IMR-90 (cell line): Measurements from ENCODE around the gene BSCL2. TPM values are rescaled to one million over a fixed set of nuclear protein-coding genes. Genes with fewer than 3 reads are reported as not detected.

Source experiments
- ATAC-seq: fragments of 200-7000 bp; cut with Tn5 transposase; 2 replicates; pipeline ENCODE4 v1.9.1; 2020; ENCODE audit warnings: low read depth, mild to moderate bottlenecking, moderate library complexity
- BruUV-seq: library from RNA; stranded (reverse); fragments of 400-500 nt; replicated peaks from 2 replicates; lab custom pipeline; 2021; lab: Mats Ljungman, UMichigan
- CTCF ChIA-PET: fragments of 300-600 bp; formaldehyde crosslinking; extraction: SDS; loops from one replicate; lab custom pipeline; 2021; ENCODE audit warnings: antibody characterized with exemption; lab: Yijun Ruan, JAX
- POLR2A ChIA-PET: fragments of 300-600 bp; sonication (Branson Sonifier 250); formaldehyde crosslinking; loops from one replicate; lab custom pipeline; 2022; ENCODE audit warnings: antibody characterized with exemption; ENCODE audit not compliant: unreplicated experiment; lab: Charles Lee
- DNase-seq: peaks from one replicate; pipeline ENCODE4 v3.0.0; 2013
- H2AFZ ChIP-seq: replicated peaks from 2 replicates; pipeline ENCODE3; 2013; ENCODE audit warnings: low read length, mild to moderate bottlenecking; ENCODE audit not compliant: poor library complexity
- H2AK5ac ChIP-seq: 2 replicates; pipeline ENCODE4 v1.6.1; 2013; ENCODE audit warnings: low read depth, low read length, inconsistent platforms
- H2AK9ac ChIP-seq: replicated peaks from 2 replicates; pipeline ENCODE3; 2013; ENCODE audit warnings: mild to moderate bottlenecking, low read depth, low read length, moderate library complexity; ENCODE audit not compliant: poor library complexity
- H2BK120ac ChIP-seq: 2 replicates; pipeline ENCODE4 v1.6.1; 2013; ENCODE audit warnings: low read depth, low read length, inconsistent platforms
- H2BK15ac ChIP-seq: 3 replicates; pipeline ENCODE4 v1.6.1; 2013; ENCODE audit warnings: low read depth, low read length, inconsistent platforms
- H2BK20ac ChIP-seq: 2 replicates; pipeline ENCODE4 v1.6.1; 2013; ENCODE audit warnings: low read depth, mild to moderate bottlenecking, inconsistent platforms, low read length, moderate library complexity
- H2BK5ac ChIP-seq: 2 replicates; pipeline ENCODE4 v1.6.1; 2013; ENCODE audit warnings: mild to moderate bottlenecking, low read depth, low read length, inconsistent platforms; ENCODE audit not compliant: poor library complexity, severe bottlenecking
- H3K14ac ChIP-seq: replicated peaks from 2 replicates; pipeline ENCODE4 v1.6.1; 2013; ENCODE audit warnings: low read depth, low read length, inconsistent platforms
- H3K18ac ChIP-seq: 2 replicates; pipeline ENCODE4 v1.6.1; 2013; ENCODE audit warnings: low read depth, low read length, control low read depth
- H3K23ac ChIP-seq: 2 replicates; pipeline ENCODE4 v1.6.1; 2013; ENCODE audit warnings: low read depth, low read length, inconsistent platforms
- H3K27ac ChIP-seq: 2 replicates; pipeline ENCODE4 v1.5.1; 2013; ENCODE audit warnings: mild to moderate bottlenecking, control low read depth, low read length; ENCODE audit not compliant: insufficient read depth
- H3K27me3 ChIP-seq: 2 replicates; pipeline ENCODE4 v1.6.1; 2013; ENCODE audit warnings: low read length; ENCODE audit not compliant: control insufficient read depth, insufficient read depth
- H3K36me3 ChIP-seq: 2 replicates; pipeline ENCODE4 v1.6.1; 2013; ENCODE audit warnings: low read length, mixed read lengths; ENCODE audit not compliant: control insufficient read depth, insufficient read depth
- H3K4ac ChIP-seq: 2 replicates; pipeline ENCODE4 v1.6.1; 2013; ENCODE audit warnings: low read depth, low read length, inconsistent platforms
- H3K4me1 ChIP-seq: 2 replicates; pipeline ENCODE4 v1.6.1; 2013; ENCODE audit warnings: low read length, mixed read lengths; ENCODE audit not compliant: control insufficient read depth, insufficient read depth
- H3K4me2 ChIP-seq: 2 replicates; pipeline ENCODE4 v1.6.1; 2013; ENCODE audit warnings: low read depth, mild to moderate bottlenecking, control low read depth, low read length, moderate library complexity
- H3K4me3 ChIP-seq: 2 replicates; pipeline ENCODE4 v1.5.1; 2013; ENCODE audit warnings: low read depth, mild to moderate bottlenecking, control low read depth, low read length, moderate library complexity; ENCODE audit not compliant: insufficient read depth
- H3K56ac ChIP-seq: 2 replicates; pipeline ENCODE4 v1.6.1; 2013; ENCODE audit warnings: low read length, inconsistent platforms; ENCODE audit not compliant: insufficient read depth; ENCODE audit errors: extremely low read depth
- H3K79me1 ChIP-seq, 2 experiments: 2 replicates each; pipeline ENCODE4 v1.6.1; 2013; ENCODE audit warnings: low read length in 2 of 2, inconsistent platforms in 1 of 2, low read depth in 1 of 2
- H3K9ac ChIP-seq: 2 replicates; pipeline ENCODE4 v1.6.1; 2013; ENCODE audit warnings: low read depth, low read length, control low read depth
- H3K9me1 ChIP-seq: 2 replicates; pipeline ENCODE4 v1.6.1; 2013; ENCODE audit warnings: low read length, inconsistent platforms; ENCODE audit not compliant: insufficient read depth
- H3K9me3 ChIP-seq: 2 replicates; pipeline ENCODE4 v1.6.1; 2013; ENCODE audit warnings: low read length; ENCODE audit not compliant: control insufficient read depth, insufficient read depth
- H4K20me1 ChIP-seq: 2 replicates; pipeline ENCODE4 v1.6.1; 2013; ENCODE audit warnings: low read length, inconsistent platforms; ENCODE audit not compliant: insufficient read depth
- H4K5ac ChIP-seq: 2 replicates; pipeline ENCODE4 v1.6.1; 2013; ENCODE audit warnings: mild to moderate bottlenecking, low read depth, low read length, control low read depth
- H4K8ac ChIP-seq, 2 experiments: 2 replicates each; pipeline ENCODE4 v1.6.1; 2013; ENCODE audit warnings: low read depth in 2 of 2, low read length in 2 of 2, control low read depth in 1 of 2, inconsistent platforms in 1 of 2
- H4K91ac ChIP-seq: 2 replicates; pipeline ENCODE4 v1.6.1; 2013; ENCODE audit warnings: low read depth, low read length, inconsistent platforms; ENCODE audit not compliant: insufficient read depth
- CHD1 ChIP-seq: IDR thresholded peaks from 2 replicates; pipeline ENCODE4 v1.6.1; 2012; ENCODE audit warnings: low read depth, low read length, improper control_type of control experiment
- MAFK ChIP-seq: IDR thresholded peaks from 2 replicates; pipeline ENCODE4 v1.6.1; 2012; ENCODE audit warnings: low read depth, low read length, improper control_type of control experiment
- MAZ ChIP-seq: IDR thresholded peaks from 2 replicates; pipeline ENCODE4 v1.6.1; 2012; ENCODE audit warnings: low read depth, mild to moderate bottlenecking, low read length, improper control_type of control experiment, moderate library complexity, borderline replicate concordance
- MXI1 ChIP-seq: IDR thresholded peaks from 2 replicates; pipeline ENCODE4 v1.6.1; 2012; ENCODE audit warnings: low read depth, mild to moderate bottlenecking, low read length, moderate library complexity, borderline replicate concordance
- RCOR1 ChIP-seq: IDR thresholded peaks from 2 replicates; pipeline ENCODE4 v1.6.1; 2012; ENCODE audit warnings: mild to moderate bottlenecking, low read length, improper control_type of control experiment; ENCODE audit not compliant: insufficient replicate concordance
- RFX5 ChIP-seq: IDR thresholded peaks from 2 replicates; pipeline ENCODE4 v1.8.0; 2012; ENCODE audit warnings: low read depth, mild to moderate bottlenecking, low read length, moderate library complexity
- SMC3 ChIP-seq: fragments of 150-350 bp; IDR thresholded peaks from 2 replicates; pipeline ENCODE4 v1.6.1; 2016; ENCODE audit warnings: low read depth, mild to moderate bottlenecking, antibody characterized with exemption, low read length, moderate library complexity
- WGBS, 2 experiments: methylation state at CpG; one replicate each; pipeline versions ENCODE4 v1.1.5 to v1.1.7; 2013; ENCODE audit warnings: missing lambda C conversion rate in 2 of 2; ENCODE audit not compliant: insufficient read length in 1 of 2; ENCODE audit errors: extremely low coverage in 2 of 2; 5-methylcytosine and 5-hydroxymethylcytosine counted together
- dilution Hi-C: fragments of 300-500 bp; cut with HindIII; formaldehyde crosslinking; loops from one replicate; pipeline ENCODE4 v1.14.3; 2018; ENCODE audit warnings: low sequenced_read_pairs; ENCODE audit not compliant: unreplicated experiment
- in situ Hi-C: fragments of 300-500 bp; cut with MboI; formaldehyde crosslinking; loops from 3 replicates; pipeline ENCODE4 v1.14.3; 2019; ENCODE audit warnings: low sequenced_read_pairs, inconsistent platforms, mixed read lengths
- intact Hi-C: fragments of 100-400 bp; cut with micrococcal nuclease; formaldehyde crosslinking; loops from 2 replicates; pipeline ENCODE4 v1.10.0; 2022
- polyA plus RNA-seq, 3 experiments: library from polyadenylated mRNA; depleted of rRNA; stranded (reverse); fragments of >200 nt; gene quantifications; 2 replicates each; pipeline ENCODE4 v1.2.3, GENCODE V29; 2012; ENCODE audit warnings: low replicate concordance in 1 of 3
- total RNA-seq: library from RNA; depleted of rRNA; stranded (reverse); fragments of >200 nt; gene quantifications from 2 replicates; pipeline ENCODE4 v1.2.3, GENCODE V29; 2012
- TF ChIP-seq, protein P1 (sequence below): conservative IDR thresholded peaks from 2 replicates; pipeline ENCODE4 v1.5.1; 2012; ENCODE audit warnings: mild to moderate bottlenecking, low read depth, low read length, improper control_type of control experiment
- TF ChIP-seq, protein P2 (sequence below): fragments of 150-350 bp; IDR thresholded peaks from 2 replicates; pipeline ENCODE4 v1.6.1; 2017; ENCODE audit warnings: mild to moderate bottlenecking, antibody characterized with exemption, low read length, low read depth

The BSCL2 gene
- total and polyA plus RNA-seq, 2 of the 4 experiments (the other 2 are of a cell fraction), result 26.2 to 47.1 TPM

DNA sequence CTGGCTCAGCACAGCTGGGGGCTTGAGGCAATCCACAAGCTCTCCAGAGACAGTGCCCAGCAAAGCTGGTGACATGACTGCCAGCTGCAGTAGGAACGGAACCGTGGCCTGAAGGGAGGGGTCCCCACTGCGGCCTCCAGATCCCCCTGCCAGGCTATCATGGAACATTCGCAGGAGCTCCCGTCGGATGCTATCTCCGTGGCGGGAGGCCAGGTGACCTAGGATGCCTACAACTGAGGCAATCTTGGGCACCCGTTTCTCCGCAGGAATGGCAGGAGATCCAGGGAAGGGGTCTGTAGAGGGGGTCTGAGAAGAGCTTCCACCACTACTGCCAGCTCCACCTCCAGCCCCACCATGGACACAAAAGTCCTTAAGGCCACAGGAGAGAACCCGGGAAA, 58.3 kb downstream of the BSCL2 start:
- Histone ChIP-seq H3K4me3 (no peak overlapping the region), H4K8ac (no peak overlapping the region), H3K23ac (no peak overlapping the region), H3K9me1 (0 out of 2 replicates have a peak, but pooled peaks cover 6% of the 10 kb centered on the region), H3K9ac (no peak overlapping the region), H2AK5ac (no peak overlapping the region), H3K27ac (no peak overlapping the region), H3K79me1 (peaks cover 6 to 57% of the 10 kb centered on the region in 2 experiments), H3K4me2 (no peak overlapping the region), H3K56ac (no peak overlapping the region), H2BK120ac (no peak overlapping the region), H3K9me3 (no peaks in the 10 kb centered on the region), H3K18ac (no peak overlapping the region), H3K27me3 (no peaks in the 10 kb centered on the region), H4K91ac (no peak overlapping the region), H2BK5ac (no peak overlapping the region), H2AFZ (no peak overlapping the region), H2BK15ac (no peak overlapping the region), H4K20me1 (peaks cover 17% of the 10 kb centered on the region), H3K4me1 (peaks cover 8% of the 10 kb centered on the region), H3K14ac (no peak overlapping the region), H2BK20ac (no peak overlapping the region), H3K4ac (no peak overlapping the region), H4K5ac (no peak overlapping the region), H2AK9ac (no peak overlapping the region), H3K36me3 (peaks cover 32% of the 10 kb centered on the region)
- ChIA-PET POLR2A (interaction anchor here (1.3 kb wide), 1 partner anchor 17 kb away, joined by 5 read pairs; the partner anchor contains the start of gene CSKMT), CTCF (no interaction called here)
- intact Hi-C loops, result no loop called here
- 84% methylated on average over 9 of the region's 11 CpGs; no CpG with 5 or more reads in 1 of the 2 experiments for WGBS, 2 experiments
- TF ChIP-seq CHD1 (no peak), RFX5 (no peak), MAZ (no peak), MAFK (no peak), MXI1 (no peak), RCOR1 (no peak), SMC3 (no peak)
- TF ChIP-seq, protein P1, sequence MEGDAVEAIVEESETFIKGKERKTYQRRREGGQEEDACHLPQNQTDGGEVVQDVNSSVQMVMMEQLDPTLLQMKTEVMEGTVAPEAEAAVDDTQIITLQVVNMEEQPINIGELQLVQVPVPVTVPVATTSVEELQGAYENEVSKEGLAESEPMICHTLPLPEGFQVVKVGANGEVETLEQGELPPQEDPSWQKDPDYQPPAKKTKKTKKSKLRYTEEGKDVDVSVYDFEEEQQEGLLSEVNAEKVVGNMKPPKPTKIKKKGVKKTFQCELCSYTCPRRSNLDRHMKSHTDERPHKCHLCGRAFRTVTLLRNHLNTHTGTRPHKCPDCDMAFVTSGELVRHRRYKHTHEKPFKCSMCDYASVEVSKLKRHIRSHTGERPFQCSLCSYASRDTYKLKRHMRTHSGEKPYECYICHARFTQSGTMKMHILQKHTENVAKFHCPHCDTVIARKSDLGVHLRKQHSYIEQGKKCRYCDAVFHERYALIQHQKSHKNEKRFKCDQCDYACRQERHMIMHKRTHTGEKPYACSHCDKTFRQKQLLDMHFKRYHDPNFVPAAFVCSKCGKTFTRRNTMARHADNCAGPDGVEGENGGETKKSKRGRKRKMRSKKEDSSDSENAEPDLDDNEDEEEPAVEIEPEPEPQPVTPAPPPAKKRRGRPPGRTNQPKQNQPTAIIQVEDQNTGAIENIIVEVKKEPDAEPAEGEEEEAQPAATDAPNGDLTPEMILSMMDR, result no peak
- TF ChIP-seq, protein P2, sequence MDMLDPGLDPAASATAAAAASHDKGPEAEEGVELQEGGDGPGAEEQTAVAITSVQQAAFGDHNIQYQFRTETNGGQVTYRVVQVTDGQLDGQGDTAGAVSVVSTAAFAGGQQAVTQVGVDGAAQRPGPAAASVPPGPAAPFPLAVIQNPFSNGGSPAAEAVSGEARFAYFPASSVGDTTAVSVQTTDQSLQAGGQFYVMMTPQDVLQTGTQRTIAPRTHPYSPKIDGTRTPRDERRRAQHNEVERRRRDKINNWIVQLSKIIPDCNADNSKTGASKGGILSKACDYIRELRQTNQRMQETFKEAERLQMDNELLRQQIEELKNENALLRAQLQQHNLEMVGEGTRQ, result no peak
- ATAC-seq (no peak), DNase-seq (no peak)
- in situ Hi-C loops, result no loop called here
- no TSS peak for BruUV-seq
- dilution Hi-C loops, result no loop called here
